Erythroblast (primary cell): ENCODE measurements around the gene ACTL8.

Source experiments
- GATA1 ChIP-seq: IDR thresholded peaks from 2 replicates; pipeline ENCODE4 v1.6.1; 2011; ENCODE audit warnings: low read depth, mild to moderate bottlenecking, control low read depth, low read length, moderate library complexity
- POLR2A ChIP-seq: IDR thresholded peaks from 2 replicates; pipeline ENCODE4 v1.6.1; 2011; ENCODE audit warnings: mild to moderate bottlenecking, low read length

DNA sequence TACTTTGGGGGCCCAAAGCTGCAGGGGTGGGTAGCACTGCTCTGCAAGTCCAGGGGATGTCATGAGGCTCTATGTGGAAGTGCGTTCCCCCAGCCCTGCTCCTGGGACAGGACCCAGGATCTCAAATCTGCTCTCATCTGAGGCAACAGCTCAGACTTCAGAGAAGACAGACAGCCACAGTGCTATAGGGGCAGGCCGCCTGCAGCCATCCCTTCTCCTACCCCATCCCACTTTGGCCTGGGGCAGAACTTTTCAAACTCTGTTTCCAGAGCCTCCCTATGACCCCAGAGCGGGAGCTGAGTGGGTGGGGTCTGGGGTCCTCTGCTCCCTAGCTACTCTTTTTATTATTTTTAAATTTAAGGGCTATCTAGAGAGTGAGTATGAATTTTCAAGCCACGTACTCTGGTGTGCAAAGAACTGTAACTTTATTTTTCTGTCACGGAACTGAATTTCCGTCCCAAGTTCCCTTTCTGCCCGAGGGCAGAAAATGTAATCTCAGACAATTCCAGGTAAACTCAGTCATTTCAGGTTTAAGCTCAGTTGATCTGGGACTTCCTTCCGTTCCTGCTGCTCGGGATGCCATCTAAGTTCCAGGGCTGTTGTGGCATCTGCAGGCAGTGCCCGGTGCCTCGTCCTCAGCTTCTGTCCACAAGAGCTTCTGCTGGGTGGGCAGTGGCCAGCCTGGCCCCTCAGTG lies 98.3 kb downstream of the ACTL8 start:
- TF ChIP-seq POLR2A (no peak), GATA1 (no peak)
